ENCODE data around the gene ZFR.
"Not testable (repeated sequence)": the region's sequence is repeated elsewhere in the genome, so short reads cannot be mapped to it uniquely, and the experiment has no call there.

The ZFR gene

DNA sequence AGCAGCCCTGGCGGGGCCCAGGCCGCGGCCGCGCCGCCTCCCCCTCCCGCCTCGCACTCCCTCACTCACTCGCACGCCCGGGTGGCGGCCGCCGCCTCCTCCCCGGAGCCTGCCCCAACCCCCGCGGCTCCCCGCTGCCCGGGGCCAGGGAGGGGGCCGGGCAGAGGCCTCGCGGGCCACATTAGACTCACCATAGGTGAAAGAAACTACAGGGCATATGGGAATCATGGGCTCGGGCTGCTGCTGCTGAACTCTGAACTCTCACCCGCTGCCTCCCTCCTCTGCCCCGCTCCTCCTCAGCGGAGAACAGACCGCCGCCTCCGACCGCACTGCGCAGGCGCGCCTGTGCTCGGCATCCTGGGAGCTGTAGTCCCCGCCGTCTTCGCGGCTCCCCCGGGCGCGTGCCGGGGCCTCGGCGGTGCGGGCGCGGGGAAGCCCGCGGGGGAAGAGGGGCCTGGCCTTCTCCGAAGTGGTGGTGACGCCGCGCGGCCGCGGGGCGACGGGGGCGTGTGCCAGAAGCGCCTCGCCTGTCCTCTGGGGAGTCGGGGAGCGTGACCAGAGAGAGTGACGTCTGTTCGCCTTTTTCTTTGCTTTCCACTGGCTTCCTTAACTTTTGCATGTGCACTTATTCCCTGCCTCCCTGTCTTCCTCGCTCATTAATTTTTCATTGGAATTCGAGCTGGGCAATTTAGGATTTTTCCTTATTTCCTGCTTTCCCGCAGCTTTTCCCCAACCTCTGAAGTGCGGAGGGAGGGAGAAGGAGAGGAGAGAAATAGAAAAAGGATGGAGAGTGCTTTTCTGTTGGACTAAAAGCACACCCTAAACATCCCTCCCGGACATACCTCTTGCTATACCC is at the start of gene ZFR:
ZFR (minus strand) TSS at position 310 of the 856 bp plus-strand sequence; CDS start at position 228, 82 bp downstream.
- DNase-seq: peak; percentile 95

DNA sequence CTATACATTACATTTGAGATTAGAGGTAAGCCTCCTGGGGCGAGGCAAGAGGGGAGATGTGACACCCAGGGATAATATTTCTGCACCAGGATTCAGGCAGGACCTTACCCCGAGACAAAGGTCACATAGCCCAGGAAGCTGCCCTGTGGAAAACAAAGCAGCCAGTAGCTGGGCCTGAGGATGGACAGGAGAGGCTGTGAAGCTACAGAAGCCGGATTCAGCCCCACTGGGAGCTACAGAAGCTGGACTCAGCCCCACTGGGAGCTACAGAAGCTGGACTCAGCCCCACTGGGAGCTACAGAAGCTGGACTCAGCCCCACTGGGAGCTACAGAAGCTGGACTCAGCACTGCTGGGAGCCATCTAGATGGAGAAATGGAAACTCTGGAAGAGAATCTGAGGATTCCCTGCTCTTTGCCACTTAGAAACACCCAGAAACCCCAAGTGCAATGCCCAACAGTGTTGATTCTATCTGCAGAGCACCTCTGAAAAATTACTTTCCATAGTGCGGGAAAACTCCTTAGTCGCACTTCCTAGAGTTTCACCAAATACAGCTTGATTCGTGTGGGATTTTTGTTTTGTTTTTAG is 46.5 kb upstream of the ZFR start:
- DNase-seq: no peak

DNA sequence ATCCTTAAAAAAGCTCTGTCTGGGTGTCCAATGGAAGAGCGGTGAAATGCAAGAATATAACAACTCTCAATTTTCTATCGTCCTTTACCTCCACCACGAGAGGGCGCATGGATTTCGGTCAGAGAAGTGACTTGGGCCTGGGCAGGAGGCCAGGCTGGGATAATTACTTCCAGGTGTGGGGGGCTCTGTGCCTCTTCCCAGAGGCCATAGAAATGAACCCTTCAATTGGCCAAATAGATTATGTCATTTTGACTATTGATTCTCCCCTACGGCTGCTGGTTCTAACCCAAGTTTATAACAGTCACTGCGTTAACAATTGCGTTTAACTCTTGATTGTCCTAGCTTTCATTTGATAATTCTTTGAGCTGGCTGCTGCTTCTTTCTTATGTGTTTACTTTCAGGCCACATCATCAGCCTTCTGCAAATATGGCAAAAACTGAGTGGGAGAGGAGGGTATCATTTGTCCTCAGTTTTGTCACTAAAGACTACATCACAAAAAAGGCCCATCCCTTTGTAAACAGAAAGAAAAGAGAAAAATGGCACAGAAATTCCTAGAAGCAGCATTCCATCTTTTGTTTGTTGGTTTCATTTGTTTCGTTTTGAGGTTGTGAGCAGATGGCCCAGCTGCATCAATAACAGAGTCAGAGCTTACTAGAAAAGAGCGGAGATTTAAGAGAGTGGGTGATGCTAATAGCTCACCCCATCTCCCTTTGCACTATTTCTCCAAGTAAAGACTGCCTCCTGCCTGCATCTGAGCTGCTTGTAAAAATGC is 45.4 kb upstream of the ZFR start:
- peak; percentile 80 for DNase-seq

DNA sequence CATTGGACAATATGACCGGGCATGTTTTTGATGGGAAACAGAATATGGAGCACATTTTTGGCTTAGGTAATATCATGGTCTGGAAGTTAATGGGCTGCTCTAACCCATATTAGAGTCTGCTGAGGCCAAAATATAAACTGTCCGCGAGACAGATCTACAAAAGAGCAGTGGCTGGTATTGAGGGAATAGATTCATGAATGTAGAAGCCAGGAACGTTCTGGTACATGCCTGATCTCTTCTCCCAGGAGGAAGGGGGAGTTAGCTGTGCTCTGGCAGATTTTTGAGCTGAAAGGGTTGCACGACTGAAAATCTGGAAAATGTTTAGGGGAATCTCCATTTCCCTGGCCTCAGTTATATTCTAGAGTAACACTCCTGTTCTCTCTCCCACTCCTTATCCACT is 42.9 kb upstream of the ZFR start:
- DNase-seq: no peak

DNA sequence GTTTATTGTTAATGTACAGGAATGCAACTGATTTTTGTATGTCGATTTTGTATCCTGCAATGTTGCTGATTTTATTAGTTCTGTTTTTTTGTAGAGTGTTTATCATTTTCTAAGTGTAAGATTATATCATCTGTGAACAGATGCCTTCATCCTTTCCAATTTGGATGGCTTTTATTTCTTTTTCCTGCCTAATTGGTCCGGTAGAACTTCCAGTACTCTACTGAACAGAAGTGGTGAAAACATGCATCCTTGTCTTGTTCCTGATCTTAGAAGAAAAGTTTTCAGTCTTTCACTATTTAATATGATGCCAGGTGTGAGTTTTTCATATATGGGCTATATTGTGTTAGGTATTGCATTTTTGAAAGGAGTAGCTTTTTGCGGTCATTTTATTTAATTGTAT is 42.5 kb upstream of the ZFR start:
- DNase-seq: no peak

DNA sequence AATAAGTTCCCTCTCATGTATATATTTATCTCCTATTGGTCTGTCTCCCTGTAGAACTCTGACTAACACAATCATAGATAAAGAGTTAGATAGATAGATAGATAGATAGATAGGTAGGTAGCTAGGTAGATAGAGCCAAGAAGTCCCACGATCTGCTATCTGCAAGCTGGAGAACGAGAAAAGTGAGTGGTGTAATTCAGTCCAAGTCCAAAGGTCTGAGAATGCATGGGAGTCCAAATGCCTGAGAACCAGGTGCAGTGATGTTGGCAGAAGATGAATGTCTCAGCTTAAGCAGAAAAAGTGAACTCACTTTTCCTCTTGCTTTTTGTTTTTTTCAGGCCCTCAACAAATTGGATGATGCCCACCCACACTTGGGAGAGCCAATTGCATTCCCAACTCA is 37.7 kb upstream of the ZFR start:
- DNase-seq: no peak

DNA sequence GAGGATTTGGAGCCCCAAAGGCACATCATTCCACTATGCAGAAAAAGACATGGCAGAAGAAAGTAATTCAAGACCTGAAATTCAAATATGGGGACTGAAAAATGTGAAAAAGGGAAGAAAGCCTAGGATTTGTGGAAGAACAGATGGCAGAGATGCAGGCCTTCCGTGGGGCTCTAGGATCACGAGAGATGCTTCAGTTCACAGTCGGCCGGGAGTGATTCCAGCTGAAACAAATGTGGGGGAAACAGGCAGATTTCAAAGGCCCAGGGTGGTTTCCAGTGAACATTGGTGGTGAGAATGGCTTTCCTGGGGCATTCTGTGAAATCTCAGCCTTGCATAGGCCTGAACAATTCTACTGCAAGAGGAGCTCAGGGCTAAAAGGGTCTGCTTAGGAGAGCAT is 34.6 kb upstream of the ZFR start:
- no peak for DNase-seq

DNA sequence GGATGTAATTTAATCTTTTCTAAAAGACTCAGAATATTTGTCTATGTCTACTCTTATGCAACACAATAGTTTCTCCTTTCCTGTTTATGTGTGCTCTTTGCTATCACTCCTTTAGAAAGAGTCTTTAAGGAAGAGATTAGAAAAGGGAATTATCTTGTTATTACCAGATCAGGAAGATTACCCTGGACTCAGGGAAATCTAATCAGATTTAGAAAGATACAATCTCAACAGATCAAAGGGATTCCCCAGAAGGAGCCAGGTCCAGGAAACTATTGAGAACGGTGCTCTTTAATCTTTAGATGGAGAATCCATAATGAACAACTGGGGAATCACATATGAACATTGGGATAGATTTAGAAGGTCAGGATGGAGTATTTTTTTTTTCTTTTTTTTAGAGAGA is 32.4 kb upstream of the ZFR start:
- DNase-seq: no peak

DNA sequence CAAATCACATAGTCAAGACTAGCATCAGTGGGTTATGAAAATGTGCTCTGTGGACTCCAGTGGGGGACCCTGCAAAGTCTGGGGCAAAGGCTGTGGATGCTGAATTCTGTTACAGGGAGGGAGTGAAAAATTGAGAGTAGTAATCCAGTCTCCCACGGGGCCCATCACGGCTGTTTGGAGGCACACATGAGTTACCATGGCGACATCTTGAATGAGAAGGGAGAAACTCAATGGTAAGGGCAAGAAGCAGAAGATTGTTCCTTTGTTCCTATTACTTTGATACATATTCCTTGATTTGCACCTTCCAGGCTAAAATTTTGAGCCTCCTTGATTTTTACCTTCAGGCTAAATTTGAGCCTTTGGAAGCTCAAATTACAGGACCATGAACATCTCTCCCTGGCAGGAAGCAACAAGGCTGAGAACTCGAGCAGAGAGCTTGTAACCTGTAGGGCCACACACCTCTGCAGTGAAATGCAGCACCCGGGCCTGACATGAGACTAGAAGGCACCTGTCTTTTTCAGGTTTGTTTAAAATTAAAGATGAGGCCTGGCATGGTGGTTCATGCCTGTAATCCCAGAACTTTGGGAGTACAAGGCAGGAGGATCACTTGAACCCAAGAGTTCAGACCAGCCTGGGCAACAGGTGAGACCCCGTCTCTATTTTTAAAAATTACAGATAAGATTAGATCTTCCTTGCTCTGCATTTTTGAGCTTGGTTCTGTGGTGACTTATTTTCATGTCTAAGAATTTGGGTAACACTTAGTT is 31.0 kb upstream of the ZFR start:
- no peak for DNase-seq

DNA sequence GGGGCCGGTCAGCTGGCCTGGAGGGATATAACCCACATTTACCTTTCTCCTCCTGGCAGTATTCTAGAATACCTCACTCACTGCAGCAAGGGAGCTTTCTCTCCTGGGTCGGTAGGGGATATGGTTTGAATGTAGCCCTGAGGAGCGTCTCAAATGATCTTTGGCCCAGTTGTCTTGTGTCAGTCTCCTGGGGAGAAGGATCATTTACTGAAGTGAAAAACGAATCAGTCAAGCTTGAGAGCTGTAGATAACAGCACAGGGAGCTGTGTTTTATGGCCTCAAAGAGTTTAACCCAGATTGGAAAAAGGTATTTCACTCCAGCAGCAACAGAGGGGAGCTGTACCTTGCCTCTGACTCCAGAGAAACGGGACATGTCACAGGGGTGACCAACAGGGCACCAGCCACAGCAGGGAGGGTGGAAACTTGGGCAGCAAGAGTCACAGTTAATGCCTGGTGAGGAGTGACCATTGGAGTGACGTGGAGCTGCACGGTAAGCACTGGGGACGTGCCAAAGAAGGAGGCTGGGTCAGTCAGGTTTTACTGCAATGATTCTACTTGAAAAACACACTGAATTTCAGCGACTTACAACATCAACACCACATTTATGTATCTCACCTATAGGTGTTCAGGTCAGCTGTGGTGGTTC is 29.8 kb upstream of the ZFR start:
- DNase-seq: no peak

DNA sequence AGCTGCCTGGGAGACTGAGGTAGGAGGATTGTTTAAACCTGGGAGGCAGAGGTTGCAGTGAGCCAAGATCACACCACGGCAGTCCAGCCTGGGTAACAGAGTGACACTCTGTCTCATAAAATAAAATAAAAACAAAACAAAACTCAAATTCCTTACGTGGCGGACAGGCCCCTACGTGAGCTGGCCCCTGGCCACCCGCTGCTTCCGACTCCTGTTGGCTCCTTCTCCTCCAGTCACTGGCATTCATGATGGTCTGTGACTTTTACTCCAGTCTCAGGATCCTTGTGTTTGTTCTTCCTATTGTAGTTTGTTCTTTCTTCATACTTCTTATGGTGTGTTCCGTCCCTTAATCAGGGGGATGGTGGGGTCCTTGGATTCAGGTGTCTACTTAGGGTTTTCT is 28.5 kb upstream of the ZFR start:
- no peak for DNase-seq

DNA sequence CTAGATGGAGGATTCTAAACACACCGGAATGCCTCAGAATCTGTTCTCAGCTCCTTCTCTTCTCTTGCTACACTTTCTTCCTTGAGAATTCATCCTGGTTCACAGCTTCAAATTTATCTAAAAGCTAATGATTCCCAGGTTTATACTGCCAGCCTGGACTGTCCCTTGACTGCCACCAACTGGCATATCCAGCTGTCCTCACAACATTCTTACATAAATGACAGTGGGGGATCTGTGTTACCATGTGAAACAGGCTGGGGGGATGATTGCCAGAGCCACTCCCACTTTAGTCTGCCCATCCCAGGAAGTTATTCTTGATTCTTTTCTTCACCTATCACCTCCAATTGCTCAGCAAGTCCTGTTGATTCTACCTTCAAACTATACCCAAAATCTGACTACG is 27.2 kb upstream of the ZFR start:
- DNase-seq: no peak

DNA sequence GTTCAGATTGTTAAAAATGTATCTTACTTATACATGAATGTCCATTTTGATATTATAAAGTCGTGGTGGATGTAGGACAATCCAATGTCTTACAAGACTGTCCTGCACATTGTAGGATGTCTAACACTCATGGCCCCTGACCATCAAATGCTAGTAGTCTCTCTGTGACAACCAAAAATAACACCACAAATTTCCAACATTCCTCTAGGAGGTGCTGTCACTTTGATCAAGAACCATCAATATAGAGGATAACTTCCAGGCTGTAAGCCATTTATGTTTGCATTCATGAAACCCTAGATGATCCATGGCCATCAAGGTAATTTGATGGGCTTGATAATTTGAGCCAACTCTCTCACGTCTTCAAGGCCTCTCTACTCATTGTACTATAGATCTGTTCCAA is 20.5 kb upstream of the ZFR start:
- no peak for DNase-seq

DNA sequence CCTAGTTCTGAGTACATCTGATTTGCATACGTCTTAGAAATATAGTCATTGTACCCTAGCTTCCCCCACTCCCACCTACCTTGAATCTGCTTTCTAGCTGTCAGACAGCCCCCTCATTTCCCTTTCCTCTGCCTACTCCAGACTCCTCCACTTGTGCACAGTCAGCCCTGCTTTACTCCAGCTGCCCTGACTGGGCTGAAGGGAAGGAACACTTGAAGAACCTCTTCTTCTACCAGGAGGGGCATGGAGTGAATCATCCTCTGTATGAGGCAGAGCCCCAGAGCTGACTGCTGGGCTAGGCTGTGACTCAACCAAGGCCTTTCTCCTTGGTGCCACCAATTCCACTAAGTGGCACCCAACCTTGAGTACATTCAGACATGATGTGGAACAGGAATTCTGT is 18.1 kb upstream of the ZFR start:
- DNase-seq: peak; percentile 73

DNA sequence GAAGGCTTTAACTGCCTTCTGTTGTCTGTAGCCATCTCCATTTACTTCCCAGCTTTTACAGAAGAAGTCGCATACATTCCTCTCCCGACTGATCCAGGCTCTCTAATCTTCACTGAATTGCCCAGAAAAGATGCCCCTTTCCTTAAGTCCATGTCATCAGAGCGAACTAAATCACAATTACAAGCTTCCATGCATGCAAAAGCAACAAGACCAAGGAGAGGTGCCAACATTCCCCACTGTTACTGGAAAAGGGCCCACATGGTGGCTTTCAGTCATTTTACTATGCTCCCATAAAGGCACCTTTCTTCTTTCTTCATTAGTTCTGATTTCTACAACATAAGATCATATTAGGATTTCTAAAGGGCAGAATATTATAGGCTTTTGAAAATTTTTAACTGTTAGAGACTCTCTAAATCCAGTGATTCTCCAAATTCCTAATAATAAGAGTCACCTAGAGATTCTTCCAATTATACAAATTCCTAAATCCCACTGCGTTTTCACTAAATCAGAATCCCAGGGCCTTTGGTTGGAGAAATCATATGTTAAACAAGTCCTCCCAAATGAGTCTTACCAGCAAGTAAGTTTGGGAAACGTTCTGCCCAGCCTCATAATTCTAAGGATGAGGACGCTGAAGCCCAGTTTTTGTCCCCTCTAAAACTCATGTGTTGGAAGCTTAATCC is 17.0 kb upstream of the ZFR start:
- no peak for DNase-seq

DNA sequence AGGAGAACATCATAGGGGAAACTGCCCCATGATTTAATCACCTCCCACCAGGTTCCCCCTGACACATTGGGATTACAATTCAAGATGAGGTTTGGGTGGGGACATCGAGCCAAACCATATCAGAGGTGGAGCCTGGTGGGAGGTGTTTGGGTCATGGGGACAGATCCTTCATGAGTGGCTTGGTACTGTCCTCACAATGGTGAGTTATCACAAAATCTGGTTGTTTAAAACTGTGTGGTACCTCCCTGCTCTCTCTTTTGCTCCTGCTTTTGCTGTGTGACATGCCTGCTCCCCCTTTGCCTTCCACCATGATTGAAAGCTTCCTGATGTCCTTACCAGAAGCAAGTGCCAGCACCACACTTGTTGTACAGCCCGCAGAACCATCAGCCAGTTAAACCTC is 16.2 kb upstream of the ZFR start:
- DNase-seq: no peak

DNA sequence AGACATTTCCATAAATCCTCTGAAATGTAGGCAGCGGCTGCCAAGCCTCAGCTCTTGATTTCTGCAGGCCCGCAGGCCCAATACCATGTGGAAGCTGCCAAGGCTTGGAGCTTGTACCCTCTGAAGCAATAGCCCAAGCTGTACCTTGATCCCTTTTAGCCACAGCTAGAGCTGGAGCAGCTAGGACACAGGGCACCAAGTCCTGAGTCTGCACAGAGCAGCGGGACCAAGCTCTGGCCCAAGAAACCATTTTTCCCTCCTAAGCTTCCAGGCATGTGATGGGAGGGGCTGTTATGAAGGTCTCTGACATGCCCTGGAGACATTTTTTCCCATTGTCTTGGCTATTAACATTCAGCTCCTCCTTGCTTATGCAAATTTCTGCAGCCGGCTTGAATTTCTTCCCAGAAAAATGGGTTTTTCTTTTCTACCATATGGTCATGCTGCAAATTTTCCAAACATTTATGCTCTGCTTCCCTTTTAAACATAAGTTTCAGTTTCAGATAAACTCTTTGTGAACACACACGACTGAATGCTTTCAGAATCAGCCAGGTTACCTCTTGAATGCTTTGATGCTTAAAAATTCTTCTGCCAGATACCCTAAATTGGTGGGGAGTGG is 14.4 kb upstream of the ZFR start:
- DNase-seq: no peak

DNA sequence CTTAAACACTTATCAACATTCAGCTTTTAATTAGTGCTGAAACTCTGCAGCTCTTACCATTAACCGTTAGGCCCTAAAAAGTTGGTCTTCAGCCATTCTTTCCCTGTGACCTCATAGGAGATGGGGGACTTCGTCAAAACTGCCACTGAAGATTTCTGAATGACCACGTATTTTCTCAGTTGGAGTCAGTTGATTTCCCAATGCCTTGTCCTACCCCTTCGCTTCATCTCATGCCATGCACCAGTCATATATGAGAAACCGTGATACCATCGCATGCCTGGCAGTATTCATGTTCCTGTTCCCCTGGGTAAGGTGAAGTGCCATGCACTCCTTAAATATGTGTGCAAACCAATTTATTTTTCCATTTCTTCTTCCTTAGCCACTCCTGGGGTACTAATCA is 10.8 kb upstream of the ZFR start:
- DNase-seq: no peak

DNA sequence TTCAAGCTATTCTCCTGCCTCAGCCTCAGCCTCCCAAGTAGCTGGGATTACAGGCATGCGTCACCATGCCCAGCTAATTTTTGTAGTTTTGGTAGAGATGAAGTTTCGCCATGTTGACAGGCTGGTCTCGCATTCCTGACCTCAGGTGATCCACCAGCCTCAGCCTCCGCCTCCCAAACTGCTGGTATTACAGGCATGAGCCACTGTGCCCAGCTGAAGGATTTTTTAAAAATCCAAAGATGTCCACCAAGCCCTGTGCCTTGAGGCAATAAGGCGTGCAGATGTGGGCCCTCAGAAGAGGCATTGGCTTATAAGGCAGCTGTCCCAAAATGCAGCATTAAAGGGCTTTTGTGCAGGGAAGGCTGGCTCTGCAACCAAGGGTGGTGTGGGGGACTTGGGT is 10.3 kb upstream of the ZFR start:
- DNase-seq: no peak

DNA sequence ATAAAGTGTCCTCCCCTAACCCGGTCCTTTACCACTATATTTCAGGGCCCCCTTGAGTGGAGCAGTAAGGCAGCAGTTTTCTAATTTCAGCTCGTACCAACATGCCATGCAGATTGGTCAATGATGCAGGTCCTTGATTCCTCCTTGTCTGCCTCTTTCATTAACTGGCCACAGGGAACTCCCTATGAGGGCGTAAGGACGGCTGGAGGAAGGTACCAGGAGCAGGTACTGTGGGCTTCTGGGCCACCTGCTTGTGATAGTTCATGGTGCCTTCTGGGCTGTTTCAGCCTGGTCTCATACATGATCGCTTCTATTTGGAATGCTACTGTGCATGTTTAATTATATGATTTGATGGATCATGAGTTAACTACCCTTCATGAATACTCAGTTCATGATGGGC is 9.4 kb upstream of the ZFR start:
- no peak for DNase-seq

DNA sequence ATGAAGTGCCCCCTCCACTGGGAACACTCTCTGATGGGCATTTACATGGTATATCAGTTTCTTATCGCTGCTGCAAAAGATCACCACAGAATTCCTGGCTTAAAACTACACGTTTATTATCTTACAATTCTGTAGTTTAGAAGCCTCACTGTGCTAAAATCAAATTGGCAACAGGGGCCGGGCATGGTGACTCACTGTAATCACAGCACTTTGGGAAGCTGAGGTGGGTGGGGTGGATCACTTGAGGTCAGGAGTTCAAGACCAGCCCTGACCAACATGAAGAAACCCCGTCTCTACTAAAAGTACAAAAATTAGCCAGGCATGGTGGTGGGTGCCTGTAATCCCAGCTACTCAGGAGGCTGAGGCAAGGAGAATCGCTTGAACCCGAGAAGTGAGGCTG is 7.8 kb upstream of the ZFR start:
- not testable (repeated sequence) for DNase-seq

DNA sequence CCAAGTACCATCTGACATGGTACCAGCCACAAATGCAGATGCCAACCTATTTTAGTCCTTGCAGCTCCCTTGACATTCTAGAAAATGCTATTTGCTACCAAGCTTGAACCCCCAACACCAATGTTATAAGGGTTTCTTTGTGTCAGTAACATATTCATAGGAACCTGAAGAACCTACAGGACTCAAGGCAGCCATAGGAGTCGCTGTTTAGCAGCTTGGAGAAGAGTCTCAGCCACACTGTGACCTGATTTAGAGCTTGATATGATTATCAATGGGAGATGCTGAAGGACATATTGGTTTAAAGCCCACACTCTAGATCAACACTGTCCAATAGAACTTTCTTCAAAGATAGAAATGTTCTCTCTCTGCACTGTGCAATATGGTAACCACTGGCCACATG is 6.4 kb upstream of the ZFR start:
- DNase-seq: no peak
